H1 (cell line): Measurements from ENCODE around the gene DCDC1. TPM values are rescaled to one million over a fixed set of nuclear protein-coding genes. Genes with fewer than 3 reads are reported as not detected.
A peak's percentile ranks its signal among the peaks of the same experiment; 100 is the strongest.

Experiments used
- CTCF ChIA-PET: fragments of 300-600 bp; sonication (Branson Sonifier 250); formaldehyde crosslinking; loops from one replicate; lab custom pipeline; 2021; ENCODE audit not compliant: partially characterized antibody; lab: Charles Lee
- POLR2A ChIA-PET: fragments of 300-600 bp; sonication (Branson Sonifier 250); formaldehyde crosslinking; loops from one replicate; lab custom pipeline; 2021; ENCODE audit warnings: inconsistent platforms; ENCODE audit not compliant: partially characterized antibody; lab: Charles Lee
- DNase-seq, 2 experiments: peaks; one replicate each; pipeline versions ENCODE4 v3.0.0 to v3.0.0-alpha.2; 2010 to 2022; ENCODE audit warnings: low spot score in 2 of 2, low read depth in 1 of 2, mixed read lengths in 1 of 2
- FAIRE-seq: peaks from 2 replicates; lab custom pipeline; 2011; peaks lifted over from hg19 to GRCh38; lab: Jason Lieb, UNC
- H2AFZ ChIP-seq: 2 replicates; pipeline ENCODE4 v1.8.1; 2012; ENCODE audit warnings: low read length, inconsistent platforms
- H2AK5ac ChIP-seq: 2 replicates; pipeline ENCODE4 v1.6.1; 2013; ENCODE audit warnings: low read depth, low read length
- H2BK120ac ChIP-seq: replicated peaks from 2 replicates; pipeline ENCODE3; 2013; ENCODE audit warnings: low read depth, low read length, inconsistent platforms
- H2BK12ac ChIP-seq: 2 replicates; pipeline ENCODE4 v1.6.1; 2013; ENCODE audit warnings: low read depth, low read length
- H2BK15ac ChIP-seq: 2 replicates; pipeline ENCODE4 v1.6.1; 2013; ENCODE audit warnings: low read length
- H2BK20ac ChIP-seq: 2 replicates; pipeline ENCODE4 v1.6.1; 2013; ENCODE audit warnings: low read length
- H2BK5ac ChIP-seq: 2 replicates; pipeline ENCODE4 v1.6.1; 2013; ENCODE audit warnings: low read depth, low read length
- H3K14ac ChIP-seq: 2 replicates; pipeline ENCODE4 v1.6.1; 2013; ENCODE audit warnings: inconsistent platforms; ENCODE audit not compliant: insufficient read length
- H3K18ac ChIP-seq: 2 replicates; pipeline ENCODE4 v1.6.1; 2013; ENCODE audit warnings: low read length; ENCODE audit errors: extremely low read depth
- H3K23ac ChIP-seq: 2 replicates; pipeline ENCODE4 v1.6.1; 2013; ENCODE audit warnings: inconsistent platforms; ENCODE audit not compliant: insufficient read length
- H3K23me2 ChIP-seq: 2 replicates; pipeline ENCODE4 v1.6.1; 2013; ENCODE audit warnings: low read depth, low read length
- H3K27ac ChIP-seq: 2 replicates; pipeline ENCODE4 v1.6.1; 2011; ENCODE audit warnings: low read depth, low read length, inconsistent platforms
- H3K27me3 ChIP-seq, 4 experiments: replicated peaks in 1 of 4; 1 replicate in 1 of 4; 2 replicates in 3 of 4; pipeline versions ENCODE4 v1.6.1 to v1.8.1; 2011 to 2013; ENCODE audit warnings: low read length in 3 of 4, mild to moderate bottlenecking in 3 of 4, inconsistent platforms in 2 of 4, mixed read lengths in 2 of 4, moderate library complexity in 1 of 4; ENCODE audit not compliant: control insufficient read depth in 3 of 4, insufficient read depth in 3 of 4; ENCODE audit errors: extremely low read depth in 1 of 4
- H3K36me3 ChIP-seq, 4 experiments: 2 replicates each; pipeline versions ENCODE4 v1.6.1 to v1.8.1; 2011 to 2013; ENCODE audit warnings: mild to moderate bottlenecking in 4 of 4, low read length in 3 of 4, moderate library complexity in 2 of 4, control low read depth in 1 of 4, inconsistent platforms in 1 of 4; ENCODE audit not compliant: insufficient read depth in 4 of 4, control insufficient read depth in 2 of 4
- H3K4ac ChIP-seq: replicated peaks from 2 replicates; pipeline ENCODE3; 2013; ENCODE audit warnings: low read length, low read depth, mixed read lengths, inconsistent platforms; ENCODE audit not compliant: insufficient read length
- H3K4me1 ChIP-seq, 4 experiments: replicated peaks in 1 of 4; 1 replicate in 1 of 4; 2 replicates in 3 of 4; pipeline versions ENCODE4 v1.6.1 to v1.8.1; 2011 to 2013; ENCODE audit warnings: low read length in 3 of 4, inconsistent platforms in 2 of 4, mixed read lengths in 1 of 4; ENCODE audit not compliant: insufficient read depth in 4 of 4, control insufficient read depth in 3 of 4
- H3K4me2 ChIP-seq, 2 experiments: 2 replicates each; pipeline versions ENCODE4 v1.6.1 to v1.8.1; 2011 to 2013; ENCODE audit warnings: low read depth in 2 of 2, low read length in 2 of 2, control low read depth in 1 of 2, inconsistent platforms in 1 of 2, mild to moderate bottlenecking in 1 of 2; ENCODE audit not compliant: insufficient read depth in 1 of 2
- H3K4me3 ChIP-seq, 4 experiments: fragments of 200-600, 300-600 bp in 1 of 4; sonication (generic), shearing (Covaris generic), sonication (Bioruptor Twin) in 1 of 4; 2 replicates each; pipeline versions ENCODE4 v1.5.1 to v1.8.1; 2011 to 2016; ENCODE audit warnings: low read length in 4 of 4, low read depth in 3 of 4, control low read depth in 2 of 4, inconsistent platforms in 2 of 4, mild to moderate bottlenecking in 2 of 4, mixed read lengths in 1 of 4, moderate library complexity in 1 of 4; ENCODE audit not compliant: insufficient read depth in 2 of 4; ENCODE audit errors: extremely low read depth in 1 of 4
- H3K56ac ChIP-seq: replicated peaks from 2 replicates; pipeline ENCODE3; 2013; ENCODE audit warnings: low read depth, mild to moderate bottlenecking, mixed read lengths, low read length, inconsistent platforms; ENCODE audit not compliant: insufficient read length
- H3K79me1 ChIP-seq: 2 replicates; pipeline ENCODE4 v1.6.1; 2013; ENCODE audit warnings: low read depth, low read length, control low read depth
- H3K79me2 ChIP-seq, 2 experiments: 2 replicates each; pipeline versions ENCODE4 v1.6.1 to v1.8.1; 2012 to 2013; ENCODE audit warnings: low read length in 2 of 2, mild to moderate bottlenecking in 2 of 2, inconsistent platforms in 1 of 2; ENCODE audit not compliant: insufficient read depth in 2 of 2, control insufficient read depth in 1 of 2
- H3K9ac ChIP-seq, 4 experiments: replicated peaks in 1 of 4; 1 replicate in 1 of 4; 2 replicates in 3 of 4; pipeline versions ENCODE4 v1.6.1 to v1.8.1; 2011 to 2013; ENCODE audit warnings: low read depth in 3 of 4, low read length in 3 of 4, control low read depth in 2 of 4, mild to moderate bottlenecking in 2 of 4, moderate library complexity in 2 of 4, inconsistent platforms in 1 of 4; ENCODE audit errors: extremely low read depth in 1 of 4
- H3K9me3 ChIP-seq, 2 experiments: 2 replicates each; pipeline versions ENCODE4 v1.6.1 to v1.8.1; 2012 to 2013; ENCODE audit warnings: mild to moderate bottlenecking in 2 of 2, moderate library complexity in 2 of 2, control low read depth in 1 of 2, inconsistent platforms in 1 of 2, low read depth in 1 of 2, low read length in 1 of 2, mixed read lengths in 1 of 2; ENCODE audit not compliant: insufficient read depth in 2 of 2
- H4K20me1 ChIP-seq, 2 experiments: replicated peaks in 1 of 2; 2 replicates each; pipeline versions ENCODE3 to v1.8.1; 2011 to 2013; ENCODE audit warnings: inconsistent platforms in 2 of 2, low read length in 2 of 2, mild to moderate bottlenecking in 1 of 2; ENCODE audit not compliant: insufficient read depth in 2 of 2, control insufficient read depth in 1 of 2
- H4K5ac ChIP-seq: 2 replicates; pipeline ENCODE4 v1.6.1; 2013; ENCODE audit warnings: low read length, low read depth, mixed read lengths, inconsistent platforms; ENCODE audit not compliant: insufficient read length
- H4K8ac ChIP-seq: 2 replicates; pipeline ENCODE4 v1.8.0; 2013; ENCODE audit warnings: mild to moderate bottlenecking, moderate library complexity, low read length, inconsistent platforms; ENCODE audit not compliant: insufficient read depth; ENCODE audit errors: extremely low read depth
- H4K91ac ChIP-seq: replicated peaks from 2 replicates; pipeline ENCODE3; 2013; ENCODE audit warnings: low read length, mixed read lengths, inconsistent platforms; ENCODE audit not compliant: insufficient read length
- BCL11A ChIP-seq, 2 experiments: IDR thresholded peaks; one replicate each; pipeline ENCODE4 v1.6.1; 2011; ENCODE audit warnings: low read depth in 2 of 2, low read length in 2 of 2, mild to moderate bottlenecking in 2 of 2
- CBX8 ChIP-seq: fragments of 300-800, 300-1000 bp; sonication (generic); IDR thresholded peaks from 2 replicates; pipeline ENCODE4 v1.7.1; 2016; ENCODE audit warnings: low read depth, low read length, borderline replicate concordance
- EP300 ChIP-seq, 2 experiments: IDR thresholded peaks; 1 replicate in 1 of 2; 2 replicates in 1 of 2; pipeline ENCODE4 v1.6.1; 2011 to 2012; ENCODE audit warnings: low read depth in 2 of 2, low read length in 2 of 2, mild to moderate bottlenecking in 2 of 2, borderline replicate concordance in 1 of 2, inconsistent platforms in 1 of 2, moderate library complexity in 1 of 2
- EZH2 ChIP-seq: fragments of 200-600 bp; sonication (generic); IDR thresholded peaks from 2 replicates; pipeline ENCODE4 v1.7.1; 2012; ENCODE audit warnings: low read depth, mild to moderate bottlenecking, moderate library complexity, low read length, inconsistent platforms; ENCODE audit not compliant: severe bottlenecking
- KDM4A ChIP-seq: IDR thresholded peaks from one replicate; pipeline ENCODE4 v1.7.1; 2012; ENCODE audit warnings: low read depth, mild to moderate bottlenecking, moderate library complexity, low read length, inconsistent platforms; ENCODE audit not compliant: severe bottlenecking
- POLR2AphosphoS5 ChIP-seq: IDR thresholded peaks from 2 replicates; pipeline ENCODE4 v1.6.1; 2011; ENCODE audit warnings: low read depth, low read length
- RBBP5 ChIP-seq: IDR thresholded peaks from 2 replicates; pipeline ENCODE4 v1.7.1; 2012; ENCODE audit warnings: low read depth, mild to moderate bottlenecking, inconsistent platforms, low read length, moderate library complexity, borderline replicate concordance
- RFX5 ChIP-seq: IDR thresholded peaks from 2 replicates; pipeline ENCODE4 v1.6.1; 2011; ENCODE audit warnings: low read depth, low read length, improper control_type of control experiment, borderline replicate concordance
- SIX5 ChIP-seq: IDR thresholded peaks from 2 replicates; pipeline ENCODE4 v1.6.1; 2011; ENCODE audit warnings: mild to moderate bottlenecking, low read depth, low read length
- YY1 ChIP-seq: IDR thresholded peaks from 2 replicates; pipeline ENCODE4 v1.6.1; 2011; ENCODE audit warnings: low read depth, mild to moderate bottlenecking, low read length
- WGBS, 2 experiments: shearing (Covaris generic) in 1 of 2; methylation state at CpG; one replicate each; pipeline versions ENCODE4 v1.1.6 to v1.1.7; 2013 to 2015; ENCODE audit warnings: low lambda C conversion rate in 2 of 2, mixed read lengths in 2 of 2, inconsistent platforms in 1 of 2, low coverage in 1 of 2, missing lambda C conversion rate in 1 of 2; ENCODE audit not compliant: insufficient replicate concordance in 2 of 2, insufficient coverage in 1 of 2, insufficient read length in 1 of 2; ENCODE audit errors: extremely low coverage in 1 of 2, missing lambda C conversion rate in 1 of 2; 5-methylcytosine and 5-hydroxymethylcytosine counted together
- polyA plus RNA-seq, 7 experiments: library from polyadenylated mRNA; depleted of rRNA in 3 of 7; stranded (reverse) in 5 of 7; unstranded in 2 of 7; fragments of >200 nt in 5 of 7; fragments of 200-250 nt in 2 of 7; gene quantifications; 1 replicate in 5 of 7; 2 replicates in 1 of 7; 4 replicates in 1 of 7; pipeline versions ENCODE4 v1.2.1 to v1.2.3, GENCODE V29; 2011 to 2013; ENCODE audit warnings: missing spikeins in 2 of 7, mixed read lengths in 2 of 7
- total RNA-seq: library from RNA; stranded (reverse); fragmentation: NEBNext Ultra II Directional; extraction: Animal tissue kit (Norgen Biotek cat#: 25700); gene quantifications from 2 replicates; pipeline ENCODE4 v1.2.1, GENCODE V29; 2021
- TF ChIP-seq, protein P1 (sequence below): IDR thresholded peaks from 2 replicates; pipeline ENCODE4 v1.6.1; 2012; ENCODE audit warnings: inconsistent platforms

Gene DCDC1
- total and polyA plus RNA-seq, 2 of the 8 experiments (the other 6 are each of a cell fraction or from before 2014, with no cell fraction given) = 0.15 to 0.56 TPM

DNA sequence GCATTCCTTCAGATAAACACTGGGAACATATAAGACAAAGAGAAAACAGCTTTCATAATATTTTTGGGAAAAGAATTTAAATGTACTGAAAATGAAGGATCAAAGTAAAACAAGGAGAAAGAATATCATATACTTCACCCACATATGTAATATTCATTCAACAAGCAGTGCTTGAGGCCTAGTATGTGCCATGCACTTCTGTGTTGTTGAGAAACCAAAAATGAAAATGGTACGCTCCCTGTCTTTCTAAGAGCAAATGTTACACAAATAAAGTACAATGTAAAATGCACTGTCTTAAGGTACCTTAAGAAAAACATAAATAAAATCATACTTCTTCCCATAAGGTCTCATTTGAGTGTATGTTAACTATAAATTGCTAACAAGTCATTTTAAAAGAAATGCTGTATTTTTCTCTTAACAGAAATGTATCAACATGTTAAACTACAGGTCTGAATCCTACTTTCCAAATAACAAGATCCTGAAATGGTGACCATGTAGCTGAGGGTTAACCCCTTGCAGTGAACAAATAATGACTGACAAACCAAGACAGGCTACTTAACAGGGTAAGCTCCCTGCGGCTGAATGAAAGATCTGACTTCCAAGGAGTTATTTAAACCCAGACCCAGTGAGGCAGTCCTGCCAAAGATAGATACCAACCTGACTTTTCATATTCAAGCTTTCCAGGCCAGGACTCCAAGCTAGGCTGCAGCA, 377.6 kb downstream of the DCDC1 start:
- ChIA-PET POLR2A (no interaction called here), CTCF (no interaction called here)
- H3K4ac ChIP-seq = no peak overlapping the region
- H4K91ac ChIP-seq = no peak overlapping the region
- H4K20me1 ChIP-seq = no peaks in the 10 kb centered on the region
- no peak overlapping the region for H2BK12ac ChIP-seq
- H3K4me1 ChIP-seq = no peaks in the 10 kb centered on the region
- no peak overlapping the region for H3K56ac ChIP-seq
- no peak overlapping the region for H3K4me3 ChIP-seq
- H3K18ac ChIP-seq = no peak overlapping the region
- no peak overlapping the region for H2BK120ac ChIP-seq
- H3K27ac ChIP-seq = no peak overlapping the region
- H4K5ac ChIP-seq = no peak overlapping the region
- H2BK5ac ChIP-seq = no peak overlapping the region
- no peaks in the 10 kb centered on the region for H3K79me2 ChIP-seq
- no peak overlapping the region for H3K4me2 ChIP-seq
- no peak overlapping the region for H4K8ac ChIP-seq
- H3K23ac ChIP-seq = no peak overlapping the region
- DNase-seq (no peak), FAIRE-seq (no peak)
- H3K23me2 ChIP-seq = no peaks in the 10 kb centered on the region
- H3K36me3 ChIP-seq = no peaks in the 10 kb centered on the region
- H2BK15ac ChIP-seq = no peak overlapping the region
- H3K9me3 ChIP-seq = no peaks in the 10 kb centered on the region
- H3K14ac ChIP-seq = no peak overlapping the region
- no peaks in the 10 kb centered on the region for H3K27me3 ChIP-seq
- peak overlapping the region; percentile 95 for H2AFZ ChIP-seq
- no peak overlapping the region for H3K9ac ChIP-seq
- H2AK5ac ChIP-seq = no peak overlapping the region
- H2BK20ac ChIP-seq = no peak overlapping the region
- H3K79me1 ChIP-seq = no peaks in the 10 kb centered on the region
- WGBS, 2 experiments = 94% methylated on average over 2 of the region's 2 CpGs; no CpG with 5 or more reads in 1 of the 2 experiments
- TF ChIP-seq POLR2AphosphoS5 = no peak
- TF ChIP-seq EP300 (IDR thresholded peaks at IDR 0.05; ENCODE audit: borderline replicate concordance in 1 of 2, low read depth in 2 of 2, low read length in 2 of 2) = no peak
- TF ChIP-seq CBX8 = no peak
- no peak for TF ChIP-seq RBBP5
- no peak for TF ChIP-seq KDM4A
- TF ChIP-seq SIX5 = no peak
- TF ChIP-seq BCL11A (IDR thresholded peaks at IDR 0.05; ENCODE audit: low read depth in 2 of 2, low read length in 2 of 2) = no peak
- TF ChIP-seq EZH2 = no peak
- TF ChIP-seq RFX5 = no peak
- TF ChIP-seq YY1 = no peak
- TF ChIP-seq, protein P1, sequence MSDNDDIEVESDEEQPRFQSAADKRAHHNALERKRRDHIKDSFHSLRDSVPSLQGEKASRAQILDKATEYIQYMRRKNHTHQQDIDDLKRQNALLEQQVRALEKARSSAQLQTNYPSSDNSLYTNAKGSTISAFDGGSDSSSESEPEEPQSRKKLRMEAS = no peak
